Activated naive CD4-positive, alpha-beta T cell (primary cell): ENCODE results near the gene PPIG.
"Not testable (repeated sequence)": the region's sequence is repeated elsewhere in the genome, so short reads cannot be mapped to it uniquely, and the experiment has no call there.

Experiments
- DNase-seq, 4 experiments: peaks; one replicate each; lab custom pipeline; 2025; lab: John Stamatoyannopoulos, UW

PPIG gene

GRCh38 chr2:169590804-169591203 lies 6.7 kb downstream of the PPIG start:
- no peak for DNase-seq

- not testable (repeated sequence) for DNase-seq
Observed at GRCh38 chr2:169596546-169596945, 12.4 kb downstream of the PPIG start.

- DNase-seq = no peak
Observed at GRCh38 chr2:169598982-169599381, 14.8 kb downstream of the PPIG start.

- no peak for DNase-seq
Observed at GRCh38 chr2:169599568-169599967, 15.4 kb downstream of the PPIG start.

DNA sequence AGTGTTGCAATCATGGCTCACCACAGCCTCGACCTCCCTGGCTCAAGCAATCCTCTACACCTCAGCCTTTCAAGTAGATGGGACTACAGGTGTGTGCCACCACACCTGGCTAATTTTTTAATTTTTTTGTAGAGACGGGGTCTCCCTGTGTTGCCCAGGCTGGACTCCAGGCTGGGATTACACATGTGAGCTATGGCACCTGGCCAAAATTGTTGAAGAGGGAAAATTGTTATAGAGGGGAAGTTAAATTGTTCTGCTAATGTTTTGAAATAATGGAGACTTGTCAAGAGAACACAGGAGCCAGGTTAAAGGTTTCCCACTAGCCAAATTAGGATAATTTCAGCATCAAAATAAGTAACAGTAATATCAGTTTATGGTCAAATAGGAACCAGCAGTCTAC lies 25.1 kb downstream of the PPIG start:
- no peak for DNase-seq

- no peak for DNase-seq
Observed at GRCh38 chr2:169613876-169614275, 29.7 kb downstream of the PPIG start.

DNA sequence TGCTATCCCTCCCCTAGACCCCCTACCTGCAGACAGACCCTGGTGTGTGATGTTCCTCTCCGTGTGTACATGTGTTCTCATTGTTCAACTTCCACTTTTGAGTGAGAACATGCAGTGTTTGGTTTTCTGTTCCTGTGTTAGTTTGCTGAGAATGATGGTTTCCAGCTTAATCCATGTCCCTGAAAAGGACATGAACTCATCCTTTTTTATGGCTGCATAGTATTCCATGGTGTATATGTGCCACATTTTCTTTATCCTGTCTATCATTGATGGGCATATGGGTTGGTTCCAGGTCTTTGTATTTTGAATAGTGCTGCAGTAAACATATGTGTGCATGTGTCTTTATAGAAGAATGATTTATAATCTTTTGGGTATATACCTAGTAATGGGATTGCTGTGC lies 31.8 kb downstream of the PPIG start:
- not testable (repeated sequence) for DNase-seq

GRCh38 chr2:169619946-169620345 lies 35.8 kb downstream of the PPIG start:
- no peak for DNase-seq

DNA sequence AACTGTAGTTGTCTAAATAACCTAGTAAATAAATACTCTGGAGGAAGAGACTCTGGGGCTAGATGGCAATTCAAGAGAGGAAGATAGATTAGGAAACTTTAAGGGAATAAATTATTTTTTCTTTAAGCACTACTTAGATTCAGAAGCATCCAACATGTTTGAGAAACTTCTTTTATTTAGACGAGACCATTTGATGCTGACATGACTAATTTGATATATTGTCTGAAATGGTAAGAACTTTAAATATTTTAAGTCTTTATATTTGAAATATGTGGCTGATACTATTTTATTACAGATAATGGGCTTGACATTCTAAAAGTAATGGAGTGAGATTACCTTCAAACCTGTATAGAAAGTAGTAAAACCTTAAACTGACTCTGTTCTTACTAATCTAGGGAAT lies 36.4 kb downstream of the PPIG start:
- DNase-seq = no peak

GRCh38 chr2:169623235-169623634 lies 39.1 kb downstream of the PPIG start:
- DNase-seq = no peak

DNA sequence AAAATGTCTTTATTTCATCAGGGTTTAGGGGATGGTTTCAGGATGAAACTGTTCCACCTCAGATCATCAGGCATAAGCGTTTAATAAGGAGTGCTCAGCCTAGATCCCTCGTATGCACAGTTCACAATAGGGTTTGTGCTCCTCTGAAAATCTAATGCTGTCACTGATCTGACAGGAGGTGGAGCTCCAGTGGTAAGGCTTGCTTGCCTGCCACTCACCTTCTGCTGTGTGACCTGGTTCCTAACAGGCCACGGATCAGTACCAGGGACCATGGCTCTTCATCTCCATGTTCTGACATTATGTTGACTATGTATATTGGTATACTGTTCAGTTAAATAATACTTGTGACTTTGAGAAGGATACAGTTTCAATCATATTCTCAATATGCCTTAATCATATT lies 41.6 kb downstream of the PPIG start:
- DNase-seq = no peak

DNA sequence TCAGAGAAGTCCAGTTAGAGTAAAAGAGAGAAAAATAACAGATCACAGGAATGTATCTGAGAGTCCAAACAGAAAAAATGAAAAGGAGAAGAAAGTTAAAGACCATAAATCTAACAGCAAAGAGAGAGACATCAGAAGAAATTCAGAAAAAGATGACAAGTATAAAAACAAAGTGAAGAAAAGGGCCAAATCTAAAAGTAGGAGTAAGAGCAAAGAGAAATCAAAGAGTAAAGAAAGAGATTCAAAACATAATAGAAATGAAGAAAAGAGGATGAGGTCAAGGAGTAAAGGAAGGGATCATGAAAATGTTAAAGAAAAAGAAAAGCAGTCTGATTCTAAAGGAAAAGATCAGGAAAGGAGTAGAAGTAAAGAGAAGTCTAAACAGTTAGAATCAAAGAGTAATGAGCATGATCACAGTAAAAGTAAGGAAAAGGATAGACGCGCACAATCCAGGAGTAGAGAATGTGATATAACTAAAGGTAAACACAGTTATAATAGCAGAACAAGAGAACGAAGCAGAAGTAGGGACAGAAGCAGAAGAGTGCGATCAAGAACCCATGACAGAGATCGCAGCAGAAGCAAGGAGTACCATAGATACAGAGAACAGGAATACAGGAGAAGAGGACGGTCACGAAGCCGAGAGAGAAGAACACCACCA lies 52.4 kb downstream of the PPIG start:
- no peak for DNase-seq

- no peak for DNase-seq
Observed at GRCh38 chr2:169637620-169638019, 53.5 kb downstream of the PPIG start.

- DNase-seq = no peak
Observed at GRCh38 chr2:169640104-169640503, 56.0 kb downstream of the PPIG start.

DNA sequence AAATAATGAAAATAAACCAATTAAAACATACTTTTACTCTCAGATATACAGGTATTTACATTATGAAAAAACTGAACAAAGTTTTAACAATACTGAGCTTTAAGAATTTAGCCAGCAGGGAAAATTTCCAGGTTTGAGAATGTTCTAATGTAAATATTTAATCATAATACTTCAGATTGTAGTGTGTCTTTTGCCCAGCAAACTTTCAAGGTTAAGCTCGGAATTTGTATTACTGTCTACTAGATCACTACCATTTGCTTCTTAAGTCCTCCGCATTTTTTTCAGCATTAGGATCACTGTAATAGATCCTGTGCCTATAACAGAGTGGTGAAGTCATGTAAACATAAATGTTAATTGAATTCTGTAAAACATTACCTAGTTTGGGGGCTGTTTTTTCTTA lies 57.3 kb downstream of the PPIG start:
- no peak for DNase-seq

DNA sequence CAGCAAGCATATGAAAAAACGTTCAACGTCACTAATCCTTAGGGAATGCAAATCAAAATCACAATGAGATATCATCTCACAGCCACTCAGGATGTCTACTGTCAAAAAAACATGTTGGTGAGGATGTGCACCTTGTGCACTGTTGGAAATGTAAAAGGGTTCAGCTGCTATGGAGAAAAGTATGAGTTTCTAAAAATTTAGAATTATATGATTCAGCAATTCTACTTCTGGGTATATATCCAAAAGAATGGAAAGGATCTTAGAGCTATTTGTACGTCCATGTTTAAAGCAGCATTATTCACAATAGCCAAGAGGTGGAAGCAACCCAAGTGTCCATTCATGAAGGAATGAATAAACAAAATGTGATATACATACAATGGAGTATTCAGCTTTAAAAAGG lies 60.0 kb downstream of the PPIG start:
- DNase-seq = no peak

DNA sequence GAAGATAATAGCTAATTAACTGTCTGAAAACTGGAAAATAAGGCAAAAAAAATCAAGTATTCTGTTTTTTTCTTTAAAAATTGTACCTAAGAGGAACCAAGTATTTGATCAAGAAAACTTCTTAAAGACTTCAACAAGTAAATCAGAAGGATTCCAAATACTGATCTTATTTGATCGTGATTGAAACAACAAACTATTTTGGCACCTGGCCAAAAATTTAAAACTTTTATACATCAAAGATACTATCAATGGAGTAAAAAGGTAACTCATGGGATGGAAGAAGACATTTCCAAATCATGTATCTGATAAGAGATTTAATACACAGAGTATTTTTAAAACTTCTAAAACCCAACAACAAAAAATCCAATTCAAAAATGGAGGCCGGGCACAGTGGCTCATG lies 63.3 kb downstream of the PPIG start:
- no peak for DNase-seq

GRCh38 chr2:169649278-169649677 lies 65.1 kb downstream of the PPIG start:
- no peak for DNase-seq

- DNase-seq = no peak
Observed at GRCh38 chr2:169653636-169654035, 69.5 kb downstream of the PPIG start.

DNA sequence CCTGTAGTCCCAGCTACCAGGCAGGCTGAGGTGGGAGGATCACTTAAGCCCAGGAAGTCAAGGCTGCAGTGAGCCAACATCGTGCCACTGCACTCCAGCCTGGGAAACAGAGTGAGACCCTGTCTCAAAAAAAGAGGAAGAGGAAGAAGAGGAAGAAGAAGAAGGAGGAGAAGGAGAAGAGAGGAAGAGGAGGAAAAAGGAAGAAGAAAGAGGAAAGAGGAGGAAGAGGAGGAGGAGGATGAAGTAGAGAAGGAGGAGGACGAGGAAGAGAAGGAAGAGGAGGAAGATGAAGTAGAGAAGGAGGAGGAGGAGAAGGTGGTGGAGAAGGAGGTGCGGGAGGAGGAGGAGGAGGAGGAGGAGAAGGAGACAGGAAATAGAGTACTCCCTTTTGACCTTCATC lies 72.0 kb downstream of the PPIG start:
- DNase-seq = no peak

- no peak for DNase-seq
Observed at GRCh38 chr2:169658877-169659276, 74.7 kb downstream of the PPIG start.

DNA sequence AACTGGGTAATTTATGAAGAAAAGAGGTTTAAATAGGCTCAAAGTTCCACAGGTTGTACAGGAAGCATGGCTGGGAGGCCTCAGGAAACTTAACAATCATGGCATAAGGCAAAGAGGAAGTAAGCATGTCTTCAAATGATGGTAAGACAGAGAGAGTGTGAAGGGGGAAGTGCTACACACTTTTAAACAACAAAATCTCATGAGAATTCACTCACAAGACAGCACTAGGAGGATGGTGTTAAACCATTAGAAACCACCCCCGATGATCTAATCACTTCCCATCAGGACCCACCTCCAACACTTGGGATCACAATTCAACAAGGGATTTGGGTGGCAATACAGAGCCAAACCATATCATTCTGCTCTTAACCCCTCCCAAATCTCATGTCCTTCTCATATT lies 75.2 kb downstream of the PPIG start:
- DNase-seq = no peak

DNA sequence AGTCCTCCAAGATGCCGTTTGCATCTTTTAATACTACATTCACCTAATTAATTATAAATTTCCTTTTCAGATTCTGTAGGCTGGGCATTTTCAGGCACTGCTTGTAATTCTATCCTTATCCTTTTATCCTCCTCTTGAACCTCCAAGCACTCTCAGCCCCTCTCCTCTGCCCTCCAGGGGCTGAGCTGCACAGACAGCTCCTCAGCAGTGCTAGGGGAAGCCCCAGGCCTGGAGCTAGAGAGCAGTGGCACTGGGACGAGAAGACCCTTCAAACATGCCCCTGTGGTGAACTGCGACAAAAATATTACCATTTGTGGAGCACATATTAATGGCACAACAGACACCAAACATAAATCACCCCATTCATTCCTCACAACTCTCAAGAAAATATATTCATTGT lies 77.1 kb downstream of the PPIG start:
- DNase-seq = no peak

- no peak for DNase-seq
Observed at GRCh38 chr2:169662744-169663143, 78.6 kb downstream of the PPIG start.

GRCh38 chr2:169663247-169663646 lies 79.1 kb downstream of the PPIG start:
- DNase-seq = no peak
